SHP77 (cell line): Measurements from ENCODE around the gene COPZ1.

ENCODE experiments used
- DNase-seq, 2 experiments: peaks; one replicate each; lab custom pipeline; 2025; lab: John Stamatoyannopoulos, UW

Gene COPZ1

DNA sequence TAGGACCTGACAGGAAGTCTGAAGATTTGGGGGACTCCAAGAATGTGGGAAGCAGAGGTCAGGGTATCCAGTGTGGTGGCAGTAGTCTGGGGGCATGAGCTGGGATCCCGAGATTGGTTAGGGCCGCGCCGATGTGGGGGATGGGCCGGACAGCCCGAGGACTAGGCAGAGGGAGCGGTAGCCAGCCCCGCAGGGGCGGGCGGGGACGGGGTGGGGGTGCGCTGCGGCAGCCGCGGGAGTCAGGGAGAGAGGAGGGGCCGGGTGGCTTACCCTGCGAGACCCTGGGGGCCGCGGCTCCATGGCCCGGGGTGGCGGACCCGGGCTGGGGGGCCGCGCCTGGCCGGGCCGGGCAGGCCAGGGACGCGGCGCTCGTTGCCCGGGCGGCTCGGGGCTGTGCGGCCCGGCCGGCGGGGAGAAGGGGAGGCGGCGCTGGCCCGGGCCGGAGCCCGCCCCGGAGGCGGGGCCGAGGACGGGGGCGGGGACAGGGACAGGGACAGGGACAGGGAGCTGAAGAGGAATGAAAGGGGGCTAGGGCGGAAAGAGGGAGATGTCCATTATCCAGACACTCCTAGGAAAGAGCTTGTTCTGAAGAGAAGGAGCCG, 54.0 kb downstream of the COPZ1 start:
- DNase-seq: peak; percentile 20 to 42

DNA sequence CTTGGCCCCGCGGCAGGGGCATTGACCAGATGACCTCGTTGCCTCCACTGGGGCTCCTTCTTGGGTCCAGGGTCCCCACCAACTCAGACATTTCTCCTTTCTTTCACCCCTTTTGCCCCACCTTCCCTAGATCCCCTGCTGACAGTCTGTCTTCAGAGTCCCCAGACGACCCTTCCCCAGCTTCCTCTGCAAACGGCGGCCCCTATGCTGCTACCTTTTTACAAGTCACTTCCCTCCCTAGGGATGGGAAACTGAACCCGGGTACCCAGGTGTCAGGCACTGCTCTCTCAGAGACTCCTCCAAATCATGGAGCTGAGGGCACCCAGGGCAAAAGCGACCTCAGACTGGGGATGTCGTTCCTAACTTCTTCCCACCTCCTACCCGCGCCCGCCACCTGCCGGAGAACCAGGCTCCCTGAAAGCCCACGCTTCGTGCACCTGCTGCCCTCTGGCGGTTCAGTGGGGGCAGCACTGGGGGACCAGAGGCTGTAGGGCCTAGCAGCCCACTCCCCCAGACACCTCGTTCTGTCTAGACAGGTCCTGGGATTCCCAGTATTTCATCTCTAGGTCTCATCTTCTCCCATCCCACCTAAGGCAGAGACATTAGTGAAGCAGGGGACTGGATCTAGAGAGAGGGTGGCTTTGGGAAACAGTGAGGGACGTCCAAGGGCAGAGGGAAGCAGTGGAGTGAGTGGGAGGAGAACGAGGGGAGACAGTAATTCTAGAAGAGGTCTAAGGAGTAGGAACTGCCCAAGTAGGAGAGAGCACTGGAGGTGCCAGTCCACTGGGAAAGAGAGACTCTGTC, 54.7 kb downstream of the COPZ1 start:
- DNase-seq: peak; percentile 88 to 89

DNA sequence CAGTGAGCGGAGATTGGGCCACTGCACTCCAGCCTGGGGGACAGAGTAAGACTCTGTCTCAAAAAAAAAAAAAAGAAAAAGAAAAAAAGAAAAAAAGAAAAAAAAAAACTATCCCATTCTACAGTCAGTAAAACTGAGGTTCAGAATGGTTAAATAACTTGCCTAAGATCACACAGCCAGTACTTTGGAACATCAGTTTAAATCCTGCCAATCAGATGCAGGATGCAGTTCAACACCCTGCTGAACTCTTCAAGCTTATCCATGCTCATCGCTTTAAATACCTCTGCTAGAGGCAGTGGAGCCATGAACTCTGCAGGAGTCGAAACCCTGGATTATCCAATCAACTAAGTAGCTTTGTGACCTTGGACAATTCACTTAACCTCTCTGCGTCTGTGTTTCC, 56.2 kb downstream of the COPZ1 start:
- no peak for DNase-seq

DNA sequence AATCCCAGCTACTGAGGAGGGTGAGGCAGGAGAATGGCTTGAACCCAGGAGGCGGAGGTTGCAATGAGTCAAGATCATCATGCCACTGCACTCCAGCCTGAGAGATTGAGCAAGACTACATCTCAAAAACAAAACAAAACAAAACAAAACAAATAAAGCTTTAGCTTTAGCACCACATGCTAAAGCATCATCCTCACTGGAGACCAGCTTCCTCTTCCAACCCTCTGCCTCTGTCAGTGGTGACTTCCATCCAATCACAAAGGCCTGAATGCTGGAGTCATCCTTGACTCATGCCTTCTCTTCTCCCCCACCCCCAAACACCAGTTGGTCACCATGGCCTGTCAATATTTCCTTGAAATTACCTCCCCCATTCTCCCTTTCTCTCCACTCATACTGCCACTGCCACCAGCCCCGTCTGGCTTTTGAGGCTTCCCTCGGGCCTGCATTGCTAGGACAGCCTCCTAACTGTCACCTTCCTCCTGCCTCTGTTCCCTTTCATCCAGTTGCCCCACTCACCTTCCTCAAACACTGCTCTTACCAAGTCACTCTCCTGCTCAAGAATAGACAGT, 58.2 kb downstream of the COPZ1 start:
- DNase-seq: no peak

DNA sequence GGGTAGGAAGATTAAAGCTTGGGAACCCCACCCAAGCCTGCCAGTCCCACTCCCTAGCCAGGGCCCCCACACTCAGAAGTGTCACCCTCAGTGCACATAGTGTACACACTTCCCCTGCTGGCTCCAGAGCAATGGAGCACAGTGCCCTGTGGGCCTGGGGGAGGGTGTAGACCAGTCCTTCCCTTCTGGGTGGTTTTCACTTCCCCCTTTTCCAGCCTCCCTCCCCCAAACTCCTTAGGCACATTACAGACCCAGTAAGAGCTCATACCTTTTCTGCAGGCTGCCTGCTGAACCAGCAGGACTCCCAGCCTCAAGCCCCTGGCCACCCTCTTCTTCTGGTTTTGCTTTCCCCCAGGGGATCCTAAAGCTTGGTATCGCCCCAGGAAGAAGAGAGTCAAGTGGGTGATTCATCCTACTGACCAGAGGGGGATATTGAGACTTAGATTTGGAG, 59.7 kb downstream of the COPZ1 start, which contains the start of gene ZNF385A:
ZNF385A (minus strand) TSS at position 143 of the 451 bp plus-strand sequence. CDS start 219 bp downstream, outside the sequence.
- no peak for DNase-seq

DNA sequence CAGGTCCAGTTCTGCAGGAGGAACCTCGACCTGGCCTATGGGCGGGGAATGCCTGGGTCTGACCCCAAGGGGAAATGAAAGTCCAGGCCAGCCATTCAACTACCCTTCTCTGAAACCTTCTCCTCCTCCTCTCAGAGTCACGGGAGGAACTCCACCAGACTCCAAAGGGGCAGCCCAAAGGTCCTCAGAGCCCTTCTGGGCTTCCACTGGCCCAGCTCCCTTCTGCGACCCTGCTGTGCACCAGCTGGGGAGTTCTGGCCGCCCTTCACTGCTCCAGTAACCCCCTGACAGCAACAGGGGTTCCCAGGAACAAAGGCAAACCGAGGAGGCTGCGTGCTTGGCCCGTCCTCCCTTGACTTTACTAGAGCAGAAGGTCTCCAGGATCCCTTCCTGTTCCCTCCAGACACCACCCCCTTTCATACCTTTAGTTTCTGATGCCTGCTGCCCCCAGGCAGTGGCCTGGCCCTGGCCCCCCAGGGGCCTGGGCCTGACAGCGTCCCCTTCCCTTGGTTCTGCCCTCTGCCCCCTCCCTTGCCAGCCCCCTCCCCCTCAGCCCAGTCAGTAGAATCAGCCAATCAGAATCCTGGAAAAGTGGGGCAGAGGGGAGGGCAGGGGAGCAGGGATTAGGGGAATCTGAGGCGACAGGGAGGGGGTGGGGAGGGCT, 60.5 kb downstream of the COPZ1 start:
- no peak for DNase-seq

DNA sequence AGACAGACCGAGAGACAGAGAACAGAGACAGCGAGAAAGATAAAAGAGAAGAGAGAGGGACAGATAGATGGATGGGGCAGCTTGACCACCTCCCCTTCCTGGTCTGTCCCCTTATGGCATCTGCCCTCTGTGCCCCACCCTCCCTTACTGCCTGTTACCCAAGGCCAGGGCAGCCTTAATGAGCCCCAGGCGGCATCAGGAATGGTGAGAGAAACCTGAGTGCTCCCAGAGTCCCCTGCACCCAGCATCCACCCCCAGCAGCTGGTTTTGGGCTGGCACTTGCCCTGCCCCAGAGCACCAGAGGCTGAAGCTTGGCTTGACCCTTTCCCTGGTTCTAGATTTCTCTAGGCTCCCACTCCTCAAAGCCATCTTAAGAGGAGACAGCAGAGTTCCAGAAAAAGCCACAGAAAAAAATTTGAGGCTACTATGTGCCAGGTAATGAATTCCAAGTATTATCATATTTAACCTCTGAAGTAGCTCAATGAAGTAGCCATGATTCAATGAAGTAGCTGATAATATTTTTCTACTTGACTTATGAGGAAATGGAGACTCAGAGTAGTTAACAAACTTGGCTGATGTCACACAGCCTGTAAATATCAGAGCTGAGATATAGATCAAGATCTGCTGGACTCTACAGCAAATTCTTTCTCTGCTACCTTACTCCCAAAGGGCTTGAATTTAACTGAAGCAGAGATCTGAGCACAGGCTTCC, 61.6 kb downstream of the COPZ1 start:
- no peak for DNase-seq

DNA sequence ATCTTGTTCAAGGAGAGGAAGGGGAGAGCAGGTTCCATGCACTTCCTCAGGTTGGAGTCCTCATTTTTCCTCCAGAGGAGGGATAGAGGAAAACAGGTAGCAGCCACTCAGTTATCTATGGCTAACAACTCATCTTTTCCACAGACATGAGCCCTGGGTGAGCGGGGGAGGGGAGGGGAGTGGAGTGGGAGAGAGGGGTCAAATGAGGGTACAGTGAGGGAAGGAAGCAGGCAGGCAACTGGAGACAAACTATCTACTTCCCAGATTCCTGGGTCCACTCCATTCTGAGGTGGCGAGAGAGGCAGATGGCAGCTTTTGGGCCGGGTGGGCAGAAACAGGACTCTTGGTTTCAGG, 62.2 kb downstream of the COPZ1 start:
- no peak for DNase-seq

DNA sequence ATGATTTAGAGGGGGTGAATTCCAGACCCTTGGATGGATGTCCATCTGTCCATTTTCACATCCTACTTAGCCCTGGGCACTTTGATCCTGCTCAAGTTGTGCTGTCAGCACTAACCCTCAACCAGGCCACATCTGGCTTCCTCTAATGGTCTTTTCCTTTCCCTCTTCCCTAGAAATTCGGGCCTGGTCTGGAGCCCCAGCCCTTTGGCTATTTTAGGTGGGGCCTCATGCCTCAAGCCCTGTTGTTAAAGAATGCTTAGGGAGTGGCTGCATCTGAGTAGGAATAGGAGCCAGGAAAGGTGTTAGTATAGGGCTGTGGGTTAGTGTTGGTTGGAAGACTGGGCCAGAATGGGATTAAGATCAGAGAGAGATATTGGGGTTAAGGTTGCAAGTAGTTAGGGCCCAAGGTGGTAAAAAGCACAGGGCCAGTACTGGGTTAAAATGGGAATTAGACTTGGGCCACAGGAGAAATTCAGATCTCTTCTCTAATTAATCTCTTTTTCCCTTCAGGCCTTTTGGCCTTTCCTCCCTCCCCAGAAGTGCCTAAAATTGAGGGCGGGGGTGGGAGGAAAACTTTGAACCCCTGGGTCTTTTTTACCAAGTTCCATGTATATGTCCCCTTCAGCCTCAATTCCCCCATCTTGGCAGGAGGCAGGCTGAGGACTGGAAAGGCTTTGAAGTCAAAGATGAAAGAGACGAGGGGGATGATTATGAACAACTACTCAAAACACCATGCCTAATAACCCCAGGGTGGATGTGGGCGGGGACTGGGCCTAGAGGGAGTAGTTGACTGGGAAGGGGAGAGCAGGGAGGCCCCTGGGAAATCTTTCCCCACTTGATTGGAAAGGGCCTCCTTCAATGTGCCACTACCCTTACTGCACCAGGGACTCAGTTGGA, 63.6 kb downstream of the COPZ1 start:
- DNase-seq: no peak

DNA sequence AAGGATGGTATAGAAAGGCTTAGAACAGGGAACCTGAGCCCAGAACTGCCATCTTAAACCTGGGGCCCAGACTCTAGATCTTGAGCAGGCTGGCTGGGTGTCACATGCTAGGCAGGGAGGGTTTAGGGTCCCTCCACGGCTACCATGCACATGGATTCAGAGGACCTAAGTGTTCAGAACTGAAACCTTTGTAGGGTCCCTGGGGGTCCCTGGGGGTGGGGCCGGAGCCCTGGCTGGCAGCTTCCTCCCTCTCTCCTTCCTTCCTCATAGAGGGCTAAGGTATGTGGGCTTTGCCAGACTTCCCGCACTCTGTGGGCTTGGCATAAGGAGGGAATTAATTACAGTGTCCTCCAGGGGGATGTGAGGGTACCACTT, 64.2 kb downstream of the COPZ1 start:
- DNase-seq: no peak

DNA sequence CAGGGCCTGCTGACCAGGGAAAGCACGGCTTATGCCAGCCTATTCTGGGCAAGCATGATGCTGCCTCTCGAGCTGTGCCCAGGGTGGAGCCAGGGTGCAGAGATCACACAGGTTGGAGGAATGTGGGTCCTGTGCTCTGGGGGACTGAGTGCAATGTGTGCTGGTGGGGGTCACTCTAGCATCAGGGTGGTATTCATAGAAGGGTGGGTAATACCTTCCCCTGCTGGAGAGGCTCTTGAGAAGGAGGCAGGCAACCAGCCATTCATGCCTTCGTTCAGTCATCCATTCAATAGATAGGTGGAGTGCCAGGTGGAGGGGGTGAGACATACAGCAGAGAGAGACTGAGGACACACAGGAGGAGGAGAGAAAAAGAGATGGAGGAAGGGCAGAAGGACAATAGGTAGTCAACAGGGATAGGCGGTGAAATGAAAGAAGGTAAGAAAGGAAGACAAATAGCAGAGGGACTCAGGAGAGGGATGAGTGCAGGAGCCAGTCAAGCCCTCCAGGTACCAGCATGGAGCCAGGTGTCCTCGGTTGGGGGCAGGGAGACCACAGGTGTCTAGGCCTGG, 64.8 kb downstream of the COPZ1 start:
- no peak for DNase-seq

DNA sequence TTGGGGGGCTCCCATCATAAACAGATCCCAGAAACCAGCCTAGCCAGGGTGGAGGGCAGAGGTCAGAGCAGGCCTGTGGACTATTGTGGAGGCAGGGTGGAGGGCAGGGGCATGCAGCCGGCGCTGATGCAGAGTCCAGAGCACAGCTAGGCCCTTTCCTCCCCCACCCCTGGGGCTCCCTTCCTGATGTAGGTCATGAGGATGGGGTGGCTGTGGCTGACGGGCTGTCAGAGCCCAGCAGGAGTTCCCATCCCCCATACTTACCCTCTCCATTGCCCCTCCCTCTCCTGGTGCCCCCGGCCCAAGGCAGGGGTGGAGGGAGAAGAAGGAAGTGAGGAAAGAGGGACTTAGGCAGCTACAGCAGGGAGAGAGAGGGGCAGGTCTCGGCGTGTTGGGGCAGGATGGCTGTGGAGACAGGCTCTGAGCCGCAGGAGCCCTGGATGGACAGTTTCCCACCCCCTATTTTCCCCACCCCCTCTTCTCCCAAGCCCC, 65.3 kb downstream of the COPZ1 start:
- DNase-seq: no peak

DNA sequence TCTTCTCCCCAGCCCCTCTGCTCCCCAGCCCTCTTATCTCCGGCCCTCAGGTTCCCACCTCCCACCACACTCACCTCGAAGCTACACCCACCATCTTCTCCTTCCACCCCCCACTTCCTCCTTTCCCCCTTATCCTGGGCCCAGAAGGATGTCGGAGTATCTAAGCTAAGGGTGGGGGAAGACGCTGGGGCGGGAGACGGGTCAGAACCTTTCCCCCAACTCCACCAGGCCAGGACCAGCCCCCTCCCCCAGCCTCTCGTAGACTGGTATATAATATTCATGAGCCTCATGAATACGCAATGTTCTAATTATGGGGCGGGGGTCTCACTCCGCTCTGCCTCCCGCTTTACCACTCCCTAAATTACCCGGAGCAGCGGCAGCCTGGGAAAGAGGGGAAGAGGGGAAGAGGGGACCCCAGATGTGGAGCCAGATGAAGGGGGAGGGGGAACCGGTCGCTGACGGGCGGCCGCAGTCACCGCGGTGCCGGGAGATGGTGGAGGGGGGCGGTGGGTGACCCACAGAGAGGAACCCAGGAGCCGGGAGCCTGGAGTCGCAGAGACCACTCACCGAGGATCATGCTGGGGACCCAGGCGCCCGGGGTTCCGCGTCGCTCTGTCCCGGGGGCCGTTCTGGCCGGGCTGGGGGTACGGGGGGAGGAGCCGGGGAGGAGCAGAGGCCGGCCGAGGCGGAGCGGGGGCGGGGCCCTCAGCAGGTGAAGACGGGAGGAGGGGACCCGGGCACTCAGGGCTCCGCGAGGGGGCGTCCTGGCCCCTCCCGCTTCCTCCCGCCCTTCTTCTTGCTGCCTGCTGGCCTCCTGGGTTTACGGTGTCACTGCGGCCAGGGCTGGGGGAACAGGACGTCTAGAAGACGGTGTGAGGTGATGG, 66.0 kb downstream of the COPZ1 start:
- DNase-seq: no peak

DNA sequence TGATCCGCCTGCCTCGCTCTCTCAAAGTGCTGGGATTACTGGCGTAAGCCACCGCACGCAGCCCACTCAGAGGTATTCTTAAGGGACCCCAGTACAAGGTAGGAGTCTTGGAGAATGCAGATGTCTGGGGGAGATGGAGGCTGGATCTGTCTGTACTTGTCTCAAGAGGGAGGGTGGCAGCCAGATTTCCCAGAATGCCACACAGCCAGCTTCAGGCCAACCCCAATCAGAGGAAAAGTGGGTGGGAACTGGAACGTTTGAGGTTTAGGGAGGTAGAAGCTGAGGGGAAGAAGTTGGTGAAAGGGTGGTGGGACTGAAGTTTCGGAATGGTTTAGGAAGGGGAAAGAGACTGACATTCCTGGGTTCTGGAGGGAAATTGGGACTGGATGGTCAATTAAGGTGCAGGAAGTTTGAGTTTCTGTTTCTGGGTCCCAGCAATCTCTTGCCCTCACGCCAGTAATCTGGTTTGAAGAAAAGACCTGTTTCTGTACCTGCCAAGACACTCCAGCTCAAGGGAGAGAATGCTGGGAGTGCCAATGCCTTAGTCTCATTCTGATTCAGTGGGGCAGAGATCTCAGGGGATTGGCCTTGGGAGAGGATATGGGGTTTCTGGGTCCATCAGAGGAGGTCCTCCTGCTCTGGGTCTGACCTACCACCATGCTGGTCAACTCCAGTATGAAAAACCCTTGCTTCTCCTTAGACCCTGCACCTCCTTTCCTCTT, 67.7 kb downstream of the COPZ1 start:
- DNase-seq: no peak

DNA sequence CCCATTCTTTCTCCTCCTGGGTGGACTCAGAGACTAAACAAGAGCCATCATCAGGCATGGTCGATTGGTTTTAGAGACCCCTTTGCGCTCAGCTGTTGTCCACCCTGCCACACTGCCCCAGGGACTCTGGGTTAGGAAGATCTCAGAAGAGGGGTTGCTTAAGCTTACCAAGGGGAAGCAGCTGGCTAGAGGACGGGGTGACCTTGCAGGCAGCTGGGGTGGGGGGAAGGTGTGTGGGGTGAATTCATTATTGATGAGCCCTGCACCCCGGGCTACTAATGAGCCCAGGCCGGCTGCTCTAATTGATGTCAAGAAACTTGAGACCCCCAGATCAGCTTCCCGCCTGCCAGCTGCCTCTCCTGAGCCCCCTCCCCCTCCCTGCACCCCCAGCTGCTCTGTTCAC, 68.3 kb downstream of the COPZ1 start:
- DNase-seq: no peak

DNA sequence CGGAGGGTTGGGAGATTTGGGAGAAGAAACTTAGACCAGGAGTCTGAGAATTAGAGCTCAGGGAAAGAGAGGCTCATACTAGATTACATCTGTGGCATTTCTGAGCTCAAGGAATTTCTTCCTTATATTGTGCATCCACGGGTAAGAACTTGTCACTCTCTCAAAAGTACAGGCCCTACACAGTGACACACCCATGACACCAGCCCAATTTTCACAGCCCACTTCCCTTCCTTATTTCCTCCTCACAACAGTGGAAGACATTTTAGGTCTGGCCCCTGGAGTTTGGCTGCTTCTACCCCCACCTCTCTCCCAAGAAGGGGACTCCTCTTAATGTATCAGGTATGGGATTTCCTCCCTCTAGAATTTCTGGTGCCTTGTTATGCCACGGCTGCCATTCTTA, 68.8 kb downstream of the COPZ1 start:
- no peak for DNase-seq

DNA sequence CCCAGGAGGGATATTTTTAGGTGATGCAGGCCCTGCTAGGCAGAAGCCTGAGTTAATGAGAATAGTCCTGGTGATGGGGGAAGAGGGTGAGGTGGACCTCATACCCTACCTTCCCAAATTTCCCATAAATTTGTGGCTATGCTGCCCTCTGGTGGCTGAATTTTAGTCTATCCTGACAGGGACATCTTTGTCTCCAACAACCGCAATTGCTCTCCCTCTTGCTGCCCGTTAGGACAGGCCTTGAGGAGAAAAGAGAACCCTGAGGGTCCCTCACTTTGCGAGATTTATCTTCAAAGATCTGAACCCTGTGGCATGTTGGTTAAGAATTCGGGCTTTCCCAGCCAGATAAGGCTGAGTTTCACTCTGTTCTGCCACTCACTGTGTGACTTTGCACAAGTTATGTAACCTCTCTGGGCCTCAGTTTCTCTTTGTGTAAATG, 69.4 kb downstream of the COPZ1 start:
- peak; percentile 57 to 60 for DNase-seq

DNA sequence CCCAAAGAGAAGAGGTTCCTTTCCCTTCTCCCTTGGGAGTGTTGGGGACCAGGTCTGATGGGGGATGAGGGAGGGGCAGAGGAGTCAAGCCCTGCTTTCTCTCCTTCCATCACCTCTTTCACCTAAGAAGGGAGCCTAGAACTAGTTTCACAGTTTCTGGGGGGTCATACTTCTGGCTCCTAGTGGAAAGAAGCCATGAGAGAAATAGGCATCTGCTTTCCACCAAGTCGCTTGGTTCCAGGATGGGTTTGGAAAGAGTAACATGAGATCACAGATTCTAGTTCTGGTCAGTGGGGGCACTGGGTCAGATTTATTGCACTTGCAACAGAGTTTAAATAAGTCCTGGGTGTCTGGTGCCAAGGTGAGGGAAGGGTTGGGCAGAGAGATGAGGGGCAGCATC, 70.1 kb downstream of the COPZ1 start:
- no peak for DNase-seq

DNA sequence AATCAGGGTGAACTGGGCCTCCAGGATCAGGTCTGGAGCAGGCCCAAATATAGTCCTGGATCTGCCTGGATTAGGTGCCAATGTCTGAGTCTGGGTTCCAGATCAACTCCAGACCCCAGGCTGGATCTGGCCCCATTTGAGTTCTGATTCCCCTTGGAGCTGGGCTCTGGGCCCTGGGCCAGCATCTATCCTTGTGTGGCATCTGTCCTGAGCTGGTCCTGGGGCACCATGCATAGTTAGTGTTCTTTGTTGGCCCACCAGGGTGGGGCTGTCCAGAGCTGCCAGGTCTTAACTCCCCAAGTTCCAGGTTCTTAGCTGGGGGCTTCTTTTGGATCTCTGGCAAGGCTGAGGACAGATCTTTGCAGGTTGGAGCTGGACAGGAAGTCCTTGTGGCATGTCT, 70.6 kb downstream of the COPZ1 start:
- no peak for DNase-seq
